Right lobe of liver (tissue), 4 donors: Measurements from ENCODE around the gene NR2F6.
"Not testable (repeated sequence)": the region's sequence is repeated elsewhere in the genome, so short reads cannot be mapped to it uniquely, and the experiment has no call there.

Experiments used
- CTCF ChIP-seq, 4 donors: fragments of 200-600 bp in 3 of 4; fragments of 450-650 bp in 1 of 4; IDR thresholded peaks; one replicate each; pipeline versions ENCODE4 v1.5.1 to v1.8.0; 2016 to 2022; ENCODE audit warnings: antibody characterized with exemption in 4 of 4, mild to moderate bottlenecking in 2 of 4
- POLR2A ChIP-seq: fragments of 450-650 bp; IDR thresholded peaks from one replicate; pipeline ENCODE4 v1.6.1; 2017; ENCODE audit warnings: antibody characterized with exemption, mild to moderate bottlenecking
- donor health status: DM: no; HTN: no; CAD: no.
- donor health status: DM: no; HTN: no; CAD: no.
- donor health status: DM: no; HTN: yes; CAD: no.

- TF ChIP-seq POLR2A; CTCF (IDR thresholded peaks at IDR 0.05): not testable (repeated sequence)
Observed at GRCh38 chr19:17274892-17275291, 29.2 kb upstream of the NR2F6 start.
